Adipocyte (in vitro differentiated cells): ENCODE data around the gene PLAGL2.

Experiments used
- DNase-seq: peaks from one replicate; pipeline ENCODE4 v3.0.0-alpha.2; 2015; ENCODE audit warnings: low read depth
- H3K27me3 ChIP-seq: replicated peaks from 2 replicates; pipeline ENCODE4 v1.7.0; 2013; ENCODE audit warnings: mild to moderate bottlenecking, low read length, moderate library complexity; ENCODE audit not compliant: control insufficient read depth, insufficient read depth
- H3K36me3 ChIP-seq: 2 replicates; pipeline ENCODE4 v1.7.0; 2013; ENCODE audit warnings: low read length, mild to moderate bottlenecking, moderate library complexity; ENCODE audit not compliant: control insufficient read depth, insufficient read depth, severe bottlenecking
- H3K4me1 ChIP-seq: 2 replicates; pipeline ENCODE4 v1.7.0; 2013; ENCODE audit warnings: mild to moderate bottlenecking, low read length, moderate library complexity; ENCODE audit not compliant: control insufficient read depth, insufficient read depth
- H3K4me3 ChIP-seq: 2 replicates; pipeline ENCODE4 v1.7.0; 2013; ENCODE audit warnings: mild to moderate bottlenecking, low read length, moderate library complexity
- H3K9ac ChIP-seq: 2 replicates; pipeline ENCODE4 v1.7.0; 2013; ENCODE audit warnings: mild to moderate bottlenecking, low read length, moderate library complexity
- H3K9me3 ChIP-seq: 2 replicates; pipeline ENCODE4 v1.7.0; 2013; ENCODE audit warnings: mild to moderate bottlenecking, low read length, moderate library complexity; ENCODE audit not compliant: control insufficient read depth

Gene PLAGL2

DNA sequence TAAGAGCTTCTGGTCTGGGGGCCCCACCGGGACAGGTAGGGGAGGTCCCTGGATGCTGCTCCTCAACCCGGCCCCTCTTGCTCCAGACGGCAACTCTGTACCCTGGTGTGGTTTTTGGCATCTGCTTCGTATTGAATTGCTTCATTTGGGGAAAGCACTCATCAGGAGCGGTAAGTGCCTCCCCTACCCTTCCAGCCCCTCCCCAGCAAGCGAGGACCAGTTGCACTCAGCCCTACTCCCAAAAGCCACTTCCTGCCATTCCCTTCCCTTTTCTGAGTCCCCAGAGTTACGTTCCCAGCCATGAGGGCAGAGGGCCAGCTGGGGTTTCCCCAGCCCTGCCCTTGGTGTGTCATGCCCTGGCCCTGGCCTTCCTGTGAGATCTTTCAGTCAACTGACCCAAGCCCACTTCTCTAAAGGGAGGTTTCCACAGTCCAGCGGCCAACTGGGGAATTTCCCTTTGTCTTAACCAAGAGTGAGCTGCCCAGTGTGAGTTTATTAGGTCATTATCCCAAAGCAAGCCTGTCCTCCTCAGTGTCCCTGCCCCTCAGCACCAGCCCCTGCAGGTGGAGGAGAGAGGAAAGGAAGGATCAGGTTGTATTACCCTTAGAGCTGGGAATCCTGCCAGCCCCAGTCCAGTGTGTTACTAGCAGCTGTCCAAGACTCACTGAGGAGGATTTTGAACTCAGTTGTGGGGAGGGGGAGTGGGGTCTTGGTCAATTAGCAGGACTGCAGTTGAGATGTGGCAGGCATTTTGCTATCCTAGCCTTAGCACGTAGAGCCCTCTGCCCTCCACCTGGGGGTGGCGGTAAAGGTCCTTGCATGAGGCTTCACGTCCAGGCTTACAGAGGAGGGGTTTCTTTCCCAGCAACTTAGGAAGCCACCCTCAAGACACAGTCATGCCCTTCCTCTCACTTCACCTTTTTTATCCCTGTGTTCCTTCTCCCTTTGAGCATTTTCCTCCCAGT, 52.2 kb downstream of the PLAGL2 start:
- peaks cover 72% of the 10 kb centered on the region for H3K36me3 ChIP-seq
- H3K4me3 ChIP-seq = no peak overlapping the region
- no peak overlapping the region for H3K9ac ChIP-seq
- peak; percentile 60 for DNase-seq
- peaks cover 14% of the 10 kb centered on the region for H3K4me1 ChIP-seq
- no peaks in the 10 kb centered on the region for H3K9me3 ChIP-seq
- no peaks in the 10 kb centered on the region for H3K27me3 ChIP-seq

- H3K27me3 ChIP-seq = no peaks in the 10 kb centered on the region
- no peak overlapping the region for H3K4me3 ChIP-seq
- H3K9ac ChIP-seq = no peak overlapping the region
- peaks cover 71% of the 10 kb centered on the region for H3K36me3 ChIP-seq
- H3K4me1 ChIP-seq = peaks cover 14% of the 10 kb centered on the region
- no peak for DNase-seq
- H3K9me3 ChIP-seq = no peaks in the 10 kb centered on the region
Measured at GRCh38 chr20:32153771-32154170, 53.8 kb downstream of the PLAGL2 start.

- no peak for DNase-seq
- peaks cover 69% of the 10 kb centered on the region for H3K36me3 ChIP-seq
Measured at GRCh38 chr20:32153156-32153665, 54.3 kb downstream of the PLAGL2 start.

DNA sequence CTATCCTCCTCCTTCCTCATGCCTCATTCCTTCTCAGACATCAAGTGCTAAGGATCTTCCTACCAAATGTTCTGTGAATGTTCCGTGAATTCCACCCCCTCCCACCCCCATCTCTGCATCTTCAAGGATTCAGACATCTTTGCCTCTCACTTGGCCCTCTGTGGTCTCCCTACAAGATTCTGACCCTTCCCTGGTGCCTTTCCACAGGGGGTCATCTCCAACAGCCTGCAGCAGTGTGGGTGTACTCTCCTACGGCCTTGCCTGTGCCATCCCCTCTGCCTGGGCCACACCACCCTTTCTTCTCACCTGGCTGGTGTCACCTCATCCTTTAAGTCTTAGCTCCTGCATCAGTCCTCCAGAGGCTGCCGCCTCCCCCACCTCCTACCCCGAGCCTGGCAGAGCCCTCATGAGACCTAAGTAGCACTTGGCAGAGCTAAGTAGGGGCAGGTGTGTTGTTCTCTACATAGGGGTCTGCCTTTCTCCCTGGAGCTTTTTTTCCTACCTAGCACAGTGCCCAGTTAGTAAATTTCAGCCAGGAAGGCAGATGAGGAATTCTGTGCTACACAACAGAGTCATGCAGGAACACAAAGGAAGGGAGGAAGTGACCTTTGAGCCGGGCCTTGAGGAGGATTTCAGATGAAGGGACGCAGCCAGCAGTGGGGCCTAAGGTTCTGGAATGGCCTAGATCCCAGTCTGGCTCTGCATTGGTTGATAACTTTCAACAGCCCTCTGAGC, 55.0 kb downstream of the PLAGL2 start:
- Histone ChIP-seq H3K4me1 (peaks cover 14% of the 10 kb centered on the region), H3K4me3 (no peak overlapping the region), H3K9me3 (no peaks in the 10 kb centered on the region), H3K36me3 (peaks cover 69% of the 10 kb centered on the region), H3K9ac (no peak overlapping the region), H3K27me3 (no peaks in the 10 kb centered on the region)
- DNase-seq = no peak

More at GRCh38 chr20:32153156-32153665, 54.3 kb downstream of the PLAGL2 start:
- H3K9ac ChIP-seq = no peak overlapping the region
- H3K4me3 ChIP-seq = no peak overlapping the region
- peaks cover 14% of the 10 kb centered on the region for H3K4me1 ChIP-seq
- no peaks in the 10 kb centered on the region for H3K9me3 ChIP-seq
- H3K27me3 ChIP-seq = no peaks in the 10 kb centered on the region

DNA sequence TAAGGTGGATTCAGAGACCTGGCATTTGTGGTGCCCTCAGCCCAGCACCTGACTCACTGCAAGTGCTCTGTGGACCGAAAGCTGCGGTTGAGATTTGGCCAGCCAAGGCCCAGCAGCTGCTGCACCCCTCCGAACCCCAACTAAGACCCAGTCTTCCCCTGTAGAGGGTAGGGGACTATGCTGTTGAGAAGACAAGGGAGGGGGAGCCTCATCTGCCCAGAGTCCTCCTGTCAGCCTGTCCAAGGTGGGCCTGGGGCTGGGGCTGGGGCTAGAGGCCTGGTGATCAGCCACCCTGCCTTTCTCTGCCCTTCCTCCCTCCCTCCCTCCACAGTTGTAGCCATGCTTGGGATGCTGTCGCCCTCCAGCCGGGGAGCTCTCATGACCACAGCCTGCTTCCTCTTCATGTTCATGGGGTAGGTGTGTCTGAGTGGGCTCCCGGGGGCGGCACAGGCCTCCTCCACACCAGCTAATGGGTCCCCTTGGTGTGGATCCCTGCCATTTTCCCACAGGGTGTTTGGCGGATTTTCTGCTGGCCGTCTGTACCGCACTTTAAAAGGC, 57.2 kb downstream of the PLAGL2 start:
- Histone ChIP-seq H3K9ac (no peak overlapping the region), H3K9me3 (no peaks in the 10 kb centered on the region), H3K36me3 (peaks cover 82% of the 10 kb centered on the region), H3K27me3 (no peaks in the 10 kb centered on the region), H3K4me3 (no peak overlapping the region), H3K4me1 (peaks cover 8% of the 10 kb centered on the region)
- DNase-seq = no peak

DNA sequence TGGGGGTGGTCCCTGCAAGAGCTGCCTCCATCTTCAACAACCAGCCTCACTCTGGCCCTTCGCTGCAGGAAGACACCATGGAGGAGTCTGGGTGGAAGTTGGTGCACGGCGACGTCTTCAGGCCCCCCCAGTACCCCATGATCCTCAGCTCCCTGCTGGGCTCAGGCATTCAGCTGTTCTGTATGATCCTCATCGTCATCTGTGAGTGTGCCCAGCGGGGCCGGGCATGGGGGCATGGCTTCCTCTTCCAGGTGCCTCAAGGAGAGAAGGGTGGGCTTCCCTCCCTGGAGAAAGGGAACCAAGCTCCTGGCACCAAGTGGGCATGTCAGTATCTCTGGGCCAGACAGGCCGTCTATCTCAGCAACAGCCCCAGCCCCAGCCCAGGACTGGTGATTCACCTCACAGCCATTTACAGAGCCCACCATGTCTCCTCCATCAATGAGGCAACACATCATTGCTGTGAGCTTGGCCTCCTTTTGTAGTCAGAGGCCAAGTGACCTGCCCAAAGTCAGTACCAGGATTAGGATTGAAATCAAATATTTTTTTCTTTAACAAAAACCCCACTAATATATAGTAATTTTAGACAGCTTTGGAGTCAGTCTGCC, 57.9 kb downstream of the PLAGL2 start:
- Histone ChIP-seq H3K9me3 (no peaks in the 10 kb centered on the region), H3K36me3 (peaks cover 86% of the 10 kb centered on the region), H3K9ac (no peak overlapping the region), H3K4me3 (no peak overlapping the region), H3K4me1 (peaks cover 1% of the 10 kb centered on the region), H3K27me3 (no peaks in the 10 kb centered on the region)
- DNase-seq = no peak

- Histone ChIP-seq H3K36me3 (peaks cover 92% of the 10 kb centered on the region), H3K9ac (no peak overlapping the region), H3K9me3 (no peaks in the 10 kb centered on the region), H3K27me3 (no peaks in the 10 kb centered on the region), H3K4me3 (no peak overlapping the region), H3K4me1 (no peaks in the 10 kb centered on the region)
- DNase-seq = no peak
Measured at GRCh38 chr20:32144898-32145662, 62.5 kb downstream of the PLAGL2 start.

DNA sequence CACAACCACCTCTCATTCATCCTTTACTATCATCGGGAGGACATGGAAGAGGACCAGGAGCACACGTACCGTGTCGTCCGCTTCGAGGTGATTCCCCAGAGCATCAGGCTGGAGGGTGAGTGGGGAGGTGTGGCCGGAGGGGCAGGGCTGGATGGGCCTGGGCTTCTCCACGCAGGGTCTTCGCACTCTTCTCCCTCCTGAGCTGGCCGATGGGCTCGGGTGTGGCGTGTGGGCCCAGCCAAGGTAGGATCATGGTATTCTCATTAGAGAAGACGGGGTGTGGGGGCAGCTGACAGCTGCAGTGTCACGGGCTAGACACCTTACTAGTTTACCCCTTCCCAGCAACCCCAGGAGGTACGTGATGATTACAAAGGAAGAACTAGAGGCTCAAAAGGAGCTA, 64.6 kb downstream of the PLAGL2 start:
- Histone ChIP-seq H3K36me3 (peaks cover 95% of the 10 kb centered on the region), H3K9me3 (no peaks in the 10 kb centered on the region), H3K9ac (no peak overlapping the region), H3K4me1 (no peaks in the 10 kb centered on the region), H3K4me3 (no peak overlapping the region), H3K27me3 (no peaks in the 10 kb centered on the region)
- no peak for DNase-seq
